Smooth muscle cell (in vitro differentiated cells): ENCODE measurements around the gene KIAA1755. TPM values are rescaled to one million over a fixed set of nuclear protein-coding genes. Genes with fewer than 3 reads are reported as not detected.

ENCODE experiments used
- DNase-seq: peaks from one replicate; lab custom pipeline; 2025; ENCODE audit not compliant: unreplicated experiment; lab: John Stamatoyannopoulos, UW
- H2AFZ ChIP-seq: fragments of 200-600 bp; sonication (generic); 2 replicates; pipeline ENCODE4 v1.6.0; 2016; ENCODE audit warnings: antibody characterized with exemption, low read depth, mild to moderate bottlenecking
- H3F3A ChIP-seq: fragments of 200-600 bp; sonication (generic); 2 replicates; pipeline ENCODE4 v1.6.0; 2017; ENCODE audit warnings: antibody characterized with exemption, low read depth
- H3K27ac ChIP-seq: fragments of 200-600 bp; sonication (generic); 2 replicates; pipeline ENCODE4 v1.5.1; 2016; ENCODE audit warnings: low read depth, mild to moderate bottlenecking
- H3K27me3 ChIP-seq: fragments of 200-600 bp; sonication (generic); 2 replicates; pipeline ENCODE4 v1.6.1; 2016; ENCODE audit warnings: low read depth, mild to moderate bottlenecking
- H3K36me3 ChIP-seq: fragments of 200-600 bp; sonication (generic); 2 replicates; pipeline ENCODE4 v1.5.1; 2016; ENCODE audit warnings: low read depth
- H3K4me1 ChIP-seq: fragments of 200-600 bp; sonication (generic); 2 replicates; pipeline ENCODE4 v1.5.1; 2016; ENCODE audit warnings: low read depth
- H3K4me2 ChIP-seq: fragments of 200-600 bp; sonication (generic); 2 replicates; pipeline ENCODE4 v1.6.0; 2016; ENCODE audit warnings: mild to moderate bottlenecking
- H3K4me3 ChIP-seq: fragments of 200-600 bp; sonication (generic); 2 replicates; pipeline ENCODE4 v1.5.1; 2016; ENCODE audit warnings: mild to moderate bottlenecking
- H3K79me2 ChIP-seq: fragments of 200-600 bp; sonication (generic); 2 replicates; pipeline ENCODE4 v1.6.0; 2016; ENCODE audit warnings: low read depth, mild to moderate bottlenecking
- H3K9ac ChIP-seq: fragments of 200-600 bp; sonication (generic); 2 replicates; pipeline ENCODE4 v1.6.0; 2016; ENCODE audit warnings: low read depth
- H3K9me3 ChIP-seq: fragments of 200-600 bp; sonication (generic); replicated peaks from 2 replicates; pipeline ENCODE4 v1.5.1; 2016; ENCODE audit warnings: low read depth
- H4K20me1 ChIP-seq: fragments of 200-600 bp; sonication (generic); 2 replicates; pipeline ENCODE4 v1.6.0; 2016; ENCODE audit warnings: low read depth
- WGBS: methylation state at CpG from one replicate; pipeline ENCODE4 v1.1.7; 2016; ENCODE audit warnings: low lambda C conversion rate; 5-methylcytosine and 5-hydroxymethylcytosine counted together
- polyA plus RNA-seq: library from polyadenylated mRNA; unstranded; fragments of >200 nt; fragmentation: Nextera tagmentation; extraction: Ambion mirVana; gene quantifications from 2 replicates; pipeline ENCODE4 v1.2.1, GENCODE V29; 2016
- total RNA-seq: library from RNA; depleted of rRNA; stranded (reverse); fragments of >200 nt; gene quantifications from 2 replicates; pipeline ENCODE4 v1.2.3, GENCODE V29; 2014
- TF ChIP-seq, protein P1 (sequence below): fragments of 200-600 bp; sonication (generic); IDR thresholded peaks from 2 replicates; pipeline ENCODE4 v1.5.1; 2017; ENCODE audit warnings: borderline replicate concordance, mild to moderate bottlenecking, antibody characterized with exemption; ENCODE audit not compliant: insufficient read depth, poor library complexity, severe bottlenecking

KIAA1755 gene
- total and polyA plus RNA-seq, 2 experiments from 2014 or later = 0.17 TPM; not detected in 1

DNA sequence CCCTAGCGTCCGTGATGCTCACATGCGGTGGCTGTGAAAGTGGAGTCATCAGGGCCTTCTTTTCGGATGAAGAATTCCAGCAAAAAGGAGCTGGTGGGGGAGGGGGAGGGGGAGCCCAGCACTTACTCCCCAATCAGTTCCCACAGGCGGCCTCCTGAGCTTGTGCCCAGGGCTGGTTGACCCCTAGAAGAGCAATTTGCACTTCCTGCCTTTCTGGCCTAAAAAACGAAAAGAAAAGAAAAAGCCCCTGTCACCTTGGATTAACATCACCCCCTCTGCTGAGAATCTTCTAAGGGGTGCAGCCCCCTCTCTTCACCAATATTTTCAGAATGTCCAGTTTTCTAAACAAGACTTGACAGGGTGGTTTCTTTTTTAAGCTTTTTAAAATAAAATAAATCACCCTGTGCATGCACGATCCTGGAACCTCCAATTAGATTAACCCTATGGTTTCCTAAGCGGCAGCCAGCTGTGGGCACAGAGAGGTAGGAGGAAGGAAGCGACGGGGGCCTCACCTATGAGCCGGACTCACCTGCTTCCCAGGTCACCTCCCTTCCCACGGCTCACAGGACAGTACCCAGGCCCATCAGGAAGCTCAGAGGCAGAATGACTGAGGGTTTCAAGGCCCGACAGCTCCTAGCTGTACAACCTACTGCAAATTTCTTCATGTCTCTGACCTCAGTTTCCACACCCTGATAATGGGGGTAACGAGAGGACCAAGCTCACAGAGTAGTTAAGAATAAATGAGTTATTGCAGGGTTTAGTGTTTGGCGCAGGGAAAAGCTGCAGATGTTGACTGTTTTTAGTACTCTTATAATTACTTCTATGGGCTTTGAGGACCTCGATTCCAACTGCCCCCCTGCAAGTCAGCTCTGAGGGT is 85.0 kb downstream of the KIAA1755 start:
- Histone ChIP-seq H2AFZ (no peak overlapping the region), H3K4me1 (no peaks in the 10 kb centered on the region), H3K79me2 (no peaks in the 10 kb centered on the region), H3K36me3 (no peaks in the 10 kb centered on the region), H3K9ac (no peak overlapping the region), H3K9me3 (no peaks in the 10 kb centered on the region), H3K4me3 (no peak overlapping the region), H3K4me2 (no peak overlapping the region), H3K27me3 (no peaks in the 10 kb centered on the region), H4K20me1 (no peaks in the 10 kb centered on the region), H3K27ac (no peak overlapping the region), H3F3A (peaks cover 12% of the 10 kb centered on the region)
- DNase-seq = no peak
- TF ChIP-seq, protein P1, sequence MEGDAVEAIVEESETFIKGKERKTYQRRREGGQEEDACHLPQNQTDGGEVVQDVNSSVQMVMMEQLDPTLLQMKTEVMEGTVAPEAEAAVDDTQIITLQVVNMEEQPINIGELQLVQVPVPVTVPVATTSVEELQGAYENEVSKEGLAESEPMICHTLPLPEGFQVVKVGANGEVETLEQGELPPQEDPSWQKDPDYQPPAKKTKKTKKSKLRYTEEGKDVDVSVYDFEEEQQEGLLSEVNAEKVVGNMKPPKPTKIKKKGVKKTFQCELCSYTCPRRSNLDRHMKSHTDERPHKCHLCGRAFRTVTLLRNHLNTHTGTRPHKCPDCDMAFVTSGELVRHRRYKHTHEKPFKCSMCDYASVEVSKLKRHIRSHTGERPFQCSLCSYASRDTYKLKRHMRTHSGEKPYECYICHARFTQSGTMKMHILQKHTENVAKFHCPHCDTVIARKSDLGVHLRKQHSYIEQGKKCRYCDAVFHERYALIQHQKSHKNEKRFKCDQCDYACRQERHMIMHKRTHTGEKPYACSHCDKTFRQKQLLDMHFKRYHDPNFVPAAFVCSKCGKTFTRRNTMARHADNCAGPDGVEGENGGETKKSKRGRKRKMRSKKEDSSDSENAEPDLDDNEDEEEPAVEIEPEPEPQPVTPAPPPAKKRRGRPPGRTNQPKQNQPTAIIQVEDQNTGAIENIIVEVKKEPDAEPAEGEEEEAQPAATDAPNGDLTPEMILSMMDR = no peak
- WGBS = 81% methylated on average over 16 of the region's 16 CpGs

DNA sequence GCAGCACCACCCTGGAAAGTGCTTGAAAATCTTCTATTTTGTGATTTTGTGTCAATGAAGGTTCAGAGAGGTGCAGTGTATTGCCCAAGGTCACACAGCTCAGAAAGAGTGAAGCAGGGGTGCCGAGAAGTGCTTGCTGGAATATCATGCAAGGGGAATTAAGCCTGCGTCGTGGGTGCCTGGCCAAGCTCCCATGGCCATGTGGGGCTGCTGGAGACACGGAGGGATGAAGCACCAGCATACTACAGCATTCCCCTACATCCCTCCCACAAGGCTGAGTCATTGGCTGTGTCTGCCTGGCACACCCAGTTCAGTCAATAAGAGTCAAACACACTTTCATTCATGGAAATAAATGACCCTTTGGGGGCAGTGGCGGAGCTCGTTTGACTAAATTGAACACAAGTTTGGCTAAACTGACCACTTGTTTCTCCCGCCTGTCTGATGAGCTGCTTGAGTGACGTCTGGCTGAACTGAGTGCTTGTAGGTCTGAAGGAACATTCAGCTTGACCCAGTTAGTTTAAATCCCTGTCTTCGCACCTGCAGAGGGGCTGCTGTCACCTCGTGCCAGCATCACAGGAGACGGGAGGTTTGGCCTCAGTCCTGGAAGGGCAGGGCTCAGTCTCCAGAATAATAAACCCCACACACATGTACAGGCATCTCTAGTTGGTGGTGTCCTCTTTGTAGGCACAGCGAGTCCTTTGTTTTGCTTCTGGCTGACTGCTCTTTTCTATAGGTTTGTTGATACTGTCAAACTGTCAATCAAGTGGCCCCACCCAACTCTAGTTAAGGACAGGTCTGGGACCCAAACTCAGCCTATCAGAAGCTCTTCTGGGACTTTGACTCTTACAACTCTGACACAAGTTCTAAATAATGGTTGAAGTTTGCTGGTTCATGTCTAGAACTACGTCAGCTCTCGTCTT is 87.0 kb downstream of the KIAA1755 start:
- peak; percentile 11 for DNase-seq
- H3K36me3 ChIP-seq = no peaks in the 10 kb centered on the region
- H3K4me2 ChIP-seq = peak overlapping the region; percentile 36
- no peaks in the 10 kb centered on the region for H3K79me2 ChIP-seq
- no peaks in the 10 kb centered on the region for H3K4me1 ChIP-seq
- H3K27me3 ChIP-seq = no peaks in the 10 kb centered on the region
- TF ChIP-seq, protein P1 = no peak
- 52% methylated on average over 14 of the region's 14 CpGs for WGBS
- H3K27ac ChIP-seq = peak overlapping the region; percentile 72
- H3K4me3 ChIP-seq = no peak overlapping the region
- no peak overlapping the region for H2AFZ ChIP-seq
- H4K20me1 ChIP-seq = no peaks in the 10 kb centered on the region
- H3F3A ChIP-seq = peaks cover 16% of the 10 kb centered on the region
- H3K9ac ChIP-seq = peak overlapping the region; percentile 17
- no peaks in the 10 kb centered on the region for H3K9me3 ChIP-seq

DNA sequence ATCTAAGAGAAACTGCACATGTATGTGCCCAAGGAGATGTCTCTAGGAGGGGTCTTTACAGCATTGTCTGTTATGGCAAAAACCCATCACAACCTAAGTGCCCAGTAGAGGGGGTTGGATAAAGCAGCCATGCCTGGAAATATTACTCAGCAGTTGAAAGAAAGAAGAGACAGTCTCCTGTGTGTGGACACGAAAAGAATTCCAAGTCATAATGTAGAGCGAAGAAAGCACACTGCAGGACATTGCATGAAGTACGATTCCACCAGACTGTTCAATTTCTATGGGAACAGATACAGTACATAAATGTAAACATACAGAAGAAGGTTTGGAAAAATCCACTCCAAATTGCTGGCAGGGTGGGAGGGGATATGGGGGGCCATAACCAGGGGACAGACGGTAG is 88.1 kb downstream of the KIAA1755 start:
- no peaks in the 10 kb centered on the region for H3K79me2 ChIP-seq
- H3K27ac ChIP-seq = peak overlapping the region; percentile 72
- H3K36me3 ChIP-seq = no peaks in the 10 kb centered on the region
- no peaks in the 10 kb centered on the region for H3K27me3 ChIP-seq
- H3K9ac ChIP-seq = peak overlapping the region; percentile 17
- peaks cover 17% of the 10 kb centered on the region for H3F3A ChIP-seq
- no peaks in the 10 kb centered on the region for H3K9me3 ChIP-seq
- H3K4me2 ChIP-seq = peak overlapping the region; percentile 36
- no peak for DNase-seq
- no peaks in the 10 kb centered on the region for H4K20me1 ChIP-seq
- TF ChIP-seq, protein P1 = peak; percentile 29
- no peak overlapping the region for H3K4me3 ChIP-seq
- no peaks in the 10 kb centered on the region for H3K4me1 ChIP-seq
- H2AFZ ChIP-seq = peak overlapping the region; percentile 9
- WGBS = 36% methylated on average over 4 of the region's 4 CpGs
